Loucy (cell line): ENCODE measurements around the gene MAML3.

ENCODE experiments used
- H2AFZ ChIP-seq: fragments of 200-600 bp; sonication (generic); 2 replicates; pipeline ENCODE4 v1.6.0; 2016; ENCODE audit warnings: antibody characterized with exemption, mild to moderate bottlenecking, low read length, moderate library complexity
- H3F3A ChIP-seq: fragments of 200-600 bp; 2 replicates; pipeline ENCODE4 v1.6.0; 2016; ENCODE audit warnings: antibody characterized with exemption, low read depth, mild to moderate bottlenecking
- H3K27me3 ChIP-seq: fragments of 200-600 bp; sonication (generic); 2 replicates; pipeline ENCODE4 v1.6.1; 2014; ENCODE audit warnings: low read length, mild to moderate bottlenecking; ENCODE audit not compliant: insufficient read depth, poor library complexity, severe bottlenecking
- H3K36me3 ChIP-seq: fragments of 200-600 bp; sonication (generic); 2 replicates; pipeline ENCODE4 v1.6.1; 2016; ENCODE audit warnings: low read length; ENCODE audit not compliant: insufficient read depth
- H3K4me1 ChIP-seq: fragments of 200-600 bp; sonication (generic); 2 replicates; pipeline ENCODE4 v1.5.1; 2014; ENCODE audit warnings: low read length, mild to moderate bottlenecking; ENCODE audit not compliant: insufficient read depth, poor library complexity, severe bottlenecking
- H3K4me2 ChIP-seq: fragments of 200-600 bp; sonication (generic); 2 replicates; pipeline ENCODE4 v1.6.0; 2014; ENCODE audit warnings: antibody characterized with exemption, low read length, low read depth, mild to moderate bottlenecking; ENCODE audit not compliant: poor library complexity, severe bottlenecking
- H3K4me3 ChIP-seq: fragments of 200-600 bp; sonication (generic); 2 replicates; pipeline ENCODE4 v1.5.1; 2014; ENCODE audit warnings: low read length, mild to moderate bottlenecking, mixed read lengths; ENCODE audit not compliant: poor library complexity, severe bottlenecking
- H3K79me2 ChIP-seq: fragments of 200-600 bp; sonication (generic); 2 replicates; pipeline ENCODE4 v1.6.1; 2014; ENCODE audit warnings: low read length; ENCODE audit not compliant: insufficient read depth
- H3K9ac ChIP-seq: fragments of 200-600 bp; sonication (generic); 2 replicates; pipeline ENCODE4 v1.6.0; 2014; ENCODE audit warnings: mild to moderate bottlenecking, low read depth, low read length, moderate library complexity; ENCODE audit not compliant: poor library complexity, severe bottlenecking
- H3K9me2 ChIP-seq: fragments of 200-600 bp; sonication (generic); replicated peaks from 2 replicates; pipeline ENCODE4 v1.6.1; 2016; ENCODE audit warnings: low read depth, low read length, mixed read lengths
- H3K9me3 ChIP-seq: fragments of 200-600 bp; sonication (generic); 2 replicates; pipeline ENCODE4 v1.6.1; 2014; ENCODE audit warnings: mild to moderate bottlenecking, antibody characterized with exemption, low read length, low read depth; ENCODE audit not compliant: insufficient read depth
- H4K20me1 ChIP-seq: fragments of 200-600 bp; sonication (generic); 2 replicates; pipeline ENCODE4 v1.6.0; 2014; ENCODE audit warnings: antibody characterized with exemption, low read length, mild to moderate bottlenecking; ENCODE audit not compliant: insufficient read depth, poor library complexity, severe bottlenecking
- CTCF ChIP-seq: fragments of 200-600 bp; sonication (generic); conservative IDR thresholded peaks from 2 replicates; pipeline ENCODE4 v1.5.1; 2014; ENCODE audit warnings: mild to moderate bottlenecking, antibody characterized with exemption, low read length
- EZH2phosphoT487 ChIP-seq: fragments of 200-600 bp; IDR thresholded peaks from 2 replicates; pipeline ENCODE4 v1.6.1; 2018; ENCODE audit warnings: antibody characterized with exemption, mild to moderate bottlenecking, moderate library complexity, borderline replicate concordance

The MAML3 gene

GRCh38 chr4:139938414-139938813 lies 215.6 kb downstream of the MAML3 start:
- peaks cover 21% of the 10 kb centered on the region; the same call in 1 of the 2 replicates for H3K79me2 ChIP-seq
- H3K4me3 ChIP-seq = no peak overlapping the region
- H3K36me3 ChIP-seq = no peaks in the 10 kb centered on the region
- no peak overlapping the region for H3K4me2 ChIP-seq
- no peaks in the 10 kb centered on the region for H3K9me2 ChIP-seq
- H3K9ac ChIP-seq = no peak overlapping the region
- no peaks in the 10 kb centered on the region for H3F3A ChIP-seq
- no peaks in the 10 kb centered on the region for H3K27me3 ChIP-seq
- no peak overlapping the region for H2AFZ ChIP-seq
- H3K4me1 ChIP-seq = peaks cover 8% of the 10 kb centered on the region
- no peaks in the 10 kb centered on the region for H4K20me1 ChIP-seq
- H3K9me3 ChIP-seq = no peaks in the 10 kb centered on the region
- TF ChIP-seq EZH2phosphoT487 (no peak), CTCF (no peak)

GRCh38 chr4:139935911-139936310 lies 218.1 kb downstream of the MAML3 start:
- Histone ChIP-seq H3F3A (no peaks in the 10 kb centered on the region), H3K9me2 (no peaks in the 10 kb centered on the region), H3K4me2 (no peak overlapping the region), H2AFZ (no peak overlapping the region), H3K4me1 (no peaks in the 10 kb centered on the region), H4K20me1 (no peaks in the 10 kb centered on the region), H3K79me2 (peaks cover 19% of the 10 kb centered on the region; the same call in 1 of the 2 replicates), H3K9me3 (no peaks in the 10 kb centered on the region), H3K4me3 (no peak overlapping the region), H3K36me3 (no peaks in the 10 kb centered on the region), H3K27me3 (no peaks in the 10 kb centered on the region), H3K9ac (no peak overlapping the region)
- TF ChIP-seq CTCF (no peak), EZH2phosphoT487 (no peak)

- H2AFZ ChIP-seq = no peak overlapping the region
- no peaks in the 10 kb centered on the region for H4K20me1 ChIP-seq
- H3K9me2 ChIP-seq = no peaks in the 10 kb centered on the region
Measured at GRCh38 chr4:139934708-139935195, 219.2 kb downstream of the MAML3 start.

More at GRCh38 chr4:139934708-139935195, 219.2 kb downstream of the MAML3 start:
- H3K79me2 ChIP-seq = peaks cover 17% of the 10 kb centered on the region; the same call in 1 of the 2 replicates
- H3K36me3 ChIP-seq = no peaks in the 10 kb centered on the region
- no peak for TF ChIP-seq EZH2phosphoT487
- no peak for TF ChIP-seq CTCF
- no peak overlapping the region for H3K4me2 ChIP-seq
- H3K27me3 ChIP-seq = no peaks in the 10 kb centered on the region
- H3F3A ChIP-seq = no peaks in the 10 kb centered on the region
- no peak overlapping the region for H3K4me3 ChIP-seq
- no peaks in the 10 kb centered on the region for H3K9me3 ChIP-seq
- H3K9ac ChIP-seq = no peak overlapping the region
- H3K4me1 ChIP-seq = no peaks in the 10 kb centered on the region
